Measurements from ENCODE around the gene AP2S1. TPM values are rescaled to one million over a fixed set of nuclear protein-coding genes. Genes with fewer than 3 reads are reported as not detected.

The AP2S1 gene
- total and polyA plus RNA-seq, 2 of the 8 experiments (the other 6 are each of a cell fraction or from before 2014, with no cell fraction given), result 195 to 211 TPM

GRCh38 chr19:46880431-46880830, 29.8 kb upstream of the AP2S1 start:
- Histone ChIP-seq H3K4ac (replicated peaks; ENCODE audit: insufficient read length, low read depth, low read length) (no peak overlapping the region), H4K91ac (replicated peaks; ENCODE audit: insufficient read length, low read length) (no peak overlapping the region), H4K8ac (ENCODE audit: extremely low read depth, insufficient read depth, low read length) (no peak overlapping the region), H2BK20ac (ENCODE audit: low read length) (no peak overlapping the region), H3K23ac (ENCODE audit: insufficient read length) (no peak overlapping the region), H3K27me3 (replicated peaks in 1 of 4; ENCODE audit: control insufficient read depth in 3 of 4, extremely low read depth in 1 of 4, insufficient read depth in 3 of 4, low read length in 3 of 4) (no peaks in the 10 kb centered on the region), H4K20me1 (replicated peaks in 1 of 2; ENCODE audit: control insufficient read depth in 1 of 2, insufficient read depth in 2 of 2, low read length in 2 of 2) (peaks cover 2 to 6% of the 10 kb centered on the region in 2 experiments), H4K5ac (ENCODE audit: insufficient read length, low read depth, low read length) (no peak overlapping the region), H3K4me3 (ENCODE audit: extremely low read depth in 1 of 4, insufficient read depth in 2 of 4, low read depth in 3 of 4, low read length in 4 of 4) (no peak overlapping the region), H3K9me3 (ENCODE audit: insufficient read depth in 2 of 2, low read depth in 1 of 2, low read length in 1 of 2) (no peaks in the 10 kb centered on the region), H2AK5ac (ENCODE audit: low read depth, low read length) (no peak overlapping the region), H3K79me1 (ENCODE audit: low read depth, low read length) (peaks cover 7% of the 10 kb centered on the region), H3K4me2 (ENCODE audit: insufficient read depth in 1 of 2, low read depth in 2 of 2, low read length in 2 of 2) (no peak overlapping the region), H2BK12ac (ENCODE audit: low read depth, low read length) (no peak overlapping the region), H2BK15ac (ENCODE audit: low read length) (no peak overlapping the region), H3K4me1 (replicated peaks in 1 of 4; ENCODE audit: control insufficient read depth in 3 of 4, insufficient read depth in 4 of 4, low read length in 3 of 4) (peaks cover 0 to 3% (median 1%) of the 10 kb centered on the region in 4 experiments; a peak in 1 of 7 replicates), H2BK120ac (replicated peaks; ENCODE audit: low read depth, low read length) (no peak overlapping the region), H2BK5ac (ENCODE audit: low read depth, low read length) (no peak overlapping the region), H3K23me2 (ENCODE audit: low read depth, low read length) (no peaks in the 10 kb centered on the region), H3K9ac (replicated peaks in 1 of 4; ENCODE audit: extremely low read depth in 1 of 4, low read depth in 3 of 4, low read length in 3 of 4) (no peak overlapping the region), H3K79me2 (ENCODE audit: control insufficient read depth in 1 of 2, insufficient read depth in 2 of 2, low read length in 2 of 2) (peaks cover 0 to 52% of the 10 kb centered on the region in 2 experiments; a peak in 2 of 4 replicates), H3K56ac (replicated peaks; ENCODE audit: insufficient read length, low read depth, low read length) (no peak overlapping the region), H3K14ac (ENCODE audit: insufficient read length) (no peak overlapping the region), H3K27ac (ENCODE audit: low read depth, low read length) (no peak overlapping the region), H2AFZ (ENCODE audit: low read length) (no peak overlapping the region), H3K36me3 (ENCODE audit: control insufficient read depth in 2 of 4, insufficient read depth in 4 of 4, low read length in 3 of 4) (no peaks in the 10 kb centered on the region), H3K18ac (ENCODE audit: extremely low read depth, low read length) (no peak overlapping the region)
- no peak for DNase-seq (ENCODE audit: low read depth in 1 of 2, low spot score in 2 of 2)
- FAIRE-seq, result no peak
- ChIA-PET POLR2A (ENCODE audit: partially characterized antibody) (interaction anchor here (0.9 to 12.0 kb wide), 6 partner anchors 9 to 96 kb away, joined by 3 to 102 read pairs (median 9); partner anchors contain the start of gene ARHGAP35), CTCF (ENCODE audit: partially characterized antibody) (interaction anchor here (0.8 to 1.1 kb wide), 2 partner anchors 90 to 111 kb away, joined by 3 to 4 read pairs; no protein-coding TSS in a partner anchor)
- WGBS, 2 experiments (ENCODE audit: extremely low coverage in 1 of 2, insufficient coverage in 1 of 2, insufficient read length in 1 of 2, insufficient replicate concordance in 2 of 2, low coverage in 1 of 2, low lambda C conversion rate in 2 of 2, missing lambda C conversion rate in 1 of 2), result 100% methylated on average over 1 of the region's 1 CpG; no CpG with 5 or more reads in 1 of the 2 experiments
- TF ChIP-seq SP4 (IDR thresholded peaks at IDR 0.05; ENCODE audit: low read length), result no peak
- no peak for TF ChIP-seq BRCA1 (IDR thresholded peaks at IDR 0.05; ENCODE audit: low read depth, low read length)
- TF ChIP-seq POLR2AphosphoS5 (IDR thresholded peaks at IDR 0.05; ENCODE audit: low read depth, low read length), result no peak
- no peak for TF ChIP-seq EGR1 (IDR thresholded peaks at IDR 0.05; ENCODE audit: borderline replicate concordance, low read depth, low read length)
- TF ChIP-seq SIRT6 (IDR thresholded peaks at IDR 0.05; ENCODE audit: low read length), result no peak
- no peak for TF ChIP-seq SAP30 (IDR thresholded peaks at IDR 0.05; ENCODE audit: insufficient read depth, insufficient replicate concordance, low read length)

Measured in H1 (cell line).